Stimulated activated CD4-positive, alpha-beta T cell treated with anti-CD3 and anti-CD28 coated beads, TNF-alpha, amount 100 ng/mL, for 48 hours (primary cell): ENCODE results near the gene SERPINB1.
"Not testable (repeated sequence)": the region's sequence is repeated elsewhere in the genome, so short reads cannot be mapped to it uniquely, and the experiment has no call there.

Experiments used
- DNase-seq, 3 donors: peaks; one replicate each; pipeline ENCODE4 v3.0.0-alpha.2; 2020; ENCODE audit warnings: low read depth in 3 of 3

Gene SERPINB1

GRCh38 chr6:2818593-2818992, 23.1 kb downstream of the SERPINB1 start:
- DNase-seq = no peak

DNA sequence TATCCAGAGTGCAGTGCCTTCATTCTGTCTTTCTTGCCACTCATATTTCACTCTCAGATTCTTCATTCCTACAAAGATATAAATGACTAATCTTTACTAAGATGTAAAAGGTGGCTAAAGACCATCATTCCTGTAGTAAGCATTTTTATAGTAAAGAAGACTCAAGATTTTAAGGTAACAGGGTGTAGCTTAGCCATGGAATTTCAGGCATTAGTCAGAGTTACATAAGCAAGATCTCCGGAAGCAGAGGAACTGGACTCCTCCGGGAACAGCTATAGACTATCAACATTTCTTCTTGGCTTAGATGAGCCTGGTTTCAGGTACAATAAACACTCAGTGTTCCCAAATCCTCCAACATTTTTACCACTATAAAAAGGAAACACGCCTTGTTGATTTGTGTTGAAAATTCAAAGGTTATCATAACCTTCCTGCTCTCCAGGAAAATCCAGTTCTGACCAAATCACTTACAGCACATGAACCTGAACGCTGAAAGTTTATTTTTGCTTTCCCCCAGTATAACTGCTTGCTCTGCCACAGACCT, 23.7 kb downstream of the SERPINB1 start:
- DNase-seq = no peak

DNA sequence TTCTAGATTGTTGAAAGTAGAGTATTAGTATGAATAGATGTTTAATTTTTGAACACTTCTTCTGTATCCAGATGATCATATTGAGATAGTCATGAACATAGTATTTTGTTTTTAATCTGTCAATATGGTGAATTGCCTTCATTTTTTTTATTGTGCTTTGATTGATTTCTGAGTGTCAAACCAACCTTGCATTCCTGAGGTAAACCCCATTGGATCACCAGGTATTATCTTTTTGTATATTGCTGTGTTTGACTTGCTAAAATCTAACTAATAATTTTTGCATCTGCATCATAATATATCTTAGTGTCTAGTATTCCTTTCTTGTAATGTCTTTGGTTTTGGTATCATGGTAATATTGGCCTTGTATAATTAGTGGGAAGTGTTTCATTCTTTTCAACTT, 25.5 kb downstream of the SERPINB1 start:
- no peak for DNase-seq

GRCh38 chr6:2812695-2813094, 29.0 kb downstream of the SERPINB1 start:
- DNase-seq = no peak

DNA sequence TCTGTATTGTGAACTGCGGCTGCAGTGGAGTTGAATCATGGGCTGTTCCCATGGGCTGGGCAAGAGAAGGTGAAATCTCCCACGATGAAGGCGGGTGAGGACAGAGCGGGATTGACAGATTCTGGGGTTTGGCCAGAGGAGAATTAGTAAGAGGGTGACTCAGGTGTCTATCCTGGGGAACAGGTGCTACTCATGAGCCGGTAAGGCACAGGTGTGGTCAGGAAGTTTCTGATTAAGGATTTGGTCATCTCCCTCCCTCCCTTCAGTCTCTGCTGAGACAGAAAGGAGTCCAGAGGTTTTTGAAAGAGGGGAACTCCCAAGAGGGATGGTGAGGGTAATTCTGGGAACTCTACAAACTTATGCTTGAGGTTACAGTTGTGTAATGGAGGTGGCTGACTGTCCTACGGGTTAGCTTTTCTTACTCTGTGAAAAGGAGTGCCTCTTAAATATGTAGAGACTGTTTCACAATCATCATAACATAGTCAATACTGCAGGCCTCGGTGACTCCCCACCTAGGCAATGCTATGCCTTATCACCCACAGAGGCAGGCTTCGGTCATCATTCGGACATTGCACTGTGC, 31.5 kb downstream of the SERPINB1 start:
- no peak for DNase-seq

- no peak for DNase-seq
Measured at GRCh38 chr6:2809015-2809414, 32.6 kb downstream of the SERPINB1 start.

DNA sequence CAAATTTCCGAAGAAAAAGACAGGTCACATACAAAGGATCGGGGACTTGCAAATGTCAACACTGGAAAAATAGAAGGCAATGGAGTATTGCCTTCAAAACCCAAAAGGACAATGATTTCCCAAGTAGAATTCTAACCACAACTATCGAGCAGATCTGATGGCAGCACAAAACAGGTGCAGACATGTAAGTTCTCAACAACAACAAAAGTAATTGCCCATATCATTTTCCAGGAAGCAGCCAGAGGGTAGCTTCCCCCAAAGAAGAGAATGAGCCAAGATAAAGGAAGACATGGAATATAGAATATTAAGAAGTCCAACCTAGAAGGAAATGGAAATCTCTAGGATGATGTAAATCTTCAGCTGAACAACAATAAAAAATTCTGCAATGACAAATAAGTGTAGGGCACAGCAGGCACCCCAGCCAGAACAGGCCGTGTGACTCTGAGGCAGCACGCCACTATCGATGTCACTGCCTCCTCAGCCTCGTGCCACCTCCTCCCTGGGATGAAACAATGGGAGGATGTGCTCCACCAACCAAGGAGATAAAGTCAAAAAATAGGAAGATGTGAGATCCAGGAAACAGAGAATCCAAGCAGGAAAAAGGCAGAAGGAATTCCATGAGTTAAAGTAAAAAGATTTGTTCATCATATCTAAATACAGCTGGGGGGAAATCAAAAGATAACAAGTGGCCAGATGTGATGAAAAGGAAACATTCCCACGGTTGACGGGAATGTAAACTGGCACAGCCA, 34.1 kb downstream of the SERPINB1 start:
- no peak for DNase-seq

- no peak for DNase-seq
Measured at GRCh38 chr6:2806644-2807043, 35.0 kb downstream of the SERPINB1 start.

DNA sequence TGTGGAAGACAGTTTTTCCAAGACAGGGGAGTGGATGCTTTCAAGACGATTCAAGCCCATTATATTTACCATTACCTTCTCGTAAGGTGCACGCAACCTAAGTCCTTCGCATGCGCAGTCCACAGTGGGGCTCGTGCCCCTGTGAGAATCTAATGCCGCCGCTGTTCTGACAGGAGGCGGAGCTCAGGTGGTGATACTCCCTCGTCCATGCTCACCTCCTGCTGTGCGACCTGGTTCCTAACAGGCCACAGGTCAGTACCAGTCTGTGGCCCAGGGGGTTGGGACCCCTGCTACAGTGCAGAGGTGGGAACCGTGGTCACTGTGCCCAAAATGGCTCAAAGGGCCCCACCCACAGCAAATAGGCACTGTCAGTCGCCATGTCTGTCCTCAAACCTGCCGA, 36.6 kb downstream of the SERPINB1 start:
- no peak for DNase-seq

GRCh38 chr6:2804516-2804915, 37.1 kb downstream of the SERPINB1 start:
- no peak for DNase-seq

GRCh38 chr6:2803731-2804429, 37.8 kb downstream of the SERPINB1 start:
- no peak for DNase-seq

- no peak for DNase-seq
Measured at GRCh38 chr6:2802521-2803060, 39.1 kb downstream of the SERPINB1 start.

DNA sequence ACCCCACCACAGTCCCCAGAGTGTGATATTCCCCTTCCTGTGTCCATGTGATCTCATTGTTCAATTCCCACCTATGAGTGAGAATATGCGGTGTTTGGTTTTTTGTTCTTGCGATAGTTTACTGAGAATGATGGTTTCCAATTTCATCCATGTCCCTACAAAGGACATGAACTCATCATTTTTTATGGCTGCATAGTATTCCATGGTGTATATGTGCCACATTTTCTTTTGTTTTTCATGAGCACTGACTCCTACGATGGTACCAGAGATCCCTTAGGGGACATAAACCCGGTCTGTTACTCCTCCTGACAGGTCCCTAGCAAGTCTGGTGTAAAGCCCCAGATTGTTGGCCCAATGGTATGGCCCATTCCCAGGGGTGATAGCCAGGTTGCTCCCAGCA, 40.0 kb downstream of the SERPINB1 start:
- not testable (repeated sequence) for DNase-seq

- DNase-seq = no peak
Measured at GRCh38 chr6:2800552-2801316, 40.9 kb downstream of the SERPINB1 start.

DNA sequence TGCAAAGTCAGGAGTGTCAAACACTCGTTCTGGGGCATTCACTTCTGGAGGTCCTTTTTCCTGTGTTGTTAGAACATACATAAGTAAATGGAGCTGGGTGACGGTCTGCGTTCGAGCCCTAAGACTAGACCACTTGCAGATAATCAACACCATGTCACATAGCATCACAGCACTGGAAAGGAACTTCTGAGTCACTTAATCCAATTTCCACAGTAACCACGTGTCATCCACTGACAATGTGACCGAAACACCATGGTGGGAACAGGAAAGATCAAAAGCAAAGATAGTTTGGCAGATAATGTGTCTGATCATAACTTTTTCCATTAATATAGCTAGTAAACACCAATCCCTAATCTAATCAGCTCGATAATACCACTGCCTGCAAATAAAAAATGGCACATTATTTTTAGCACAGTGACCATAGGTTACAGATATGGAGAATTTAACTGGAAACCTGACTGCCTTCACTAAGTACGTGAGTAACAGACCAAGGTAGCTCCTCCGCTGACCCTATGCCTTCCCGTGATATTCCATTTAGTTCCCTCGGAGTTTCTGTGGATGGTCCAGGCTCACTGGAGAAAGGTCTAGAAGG, 41.6 kb downstream of the SERPINB1 start:
- DNase-seq = no peak

DNA sequence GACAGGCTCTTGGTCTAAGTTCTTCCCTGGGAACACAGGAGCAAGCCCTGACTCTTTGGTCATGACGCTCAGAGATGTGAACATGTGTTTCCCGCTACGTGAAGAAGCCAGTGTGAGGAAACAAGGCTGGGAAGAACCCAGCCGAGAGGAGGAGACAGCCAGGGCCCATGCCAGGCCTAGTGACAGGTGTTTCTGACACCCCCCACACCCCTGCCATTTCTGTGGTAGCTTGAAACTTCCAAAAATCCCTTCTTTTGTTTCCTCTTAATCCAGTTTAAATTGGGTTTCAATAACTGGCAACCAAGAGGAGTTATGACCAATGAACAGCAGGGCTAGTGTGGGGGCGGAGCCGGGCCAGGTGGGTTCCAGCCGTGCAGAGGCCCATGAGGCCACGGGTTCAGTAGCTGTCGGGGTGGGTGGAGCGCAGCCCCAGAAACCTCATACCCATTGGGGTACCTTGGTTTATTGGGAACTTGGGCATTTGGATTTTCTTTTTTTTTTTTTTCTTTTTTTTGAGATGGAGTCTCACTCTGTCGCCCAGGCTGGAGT, 43.0 kb downstream of the SERPINB1 start:
- DNase-seq = no peak

DNA sequence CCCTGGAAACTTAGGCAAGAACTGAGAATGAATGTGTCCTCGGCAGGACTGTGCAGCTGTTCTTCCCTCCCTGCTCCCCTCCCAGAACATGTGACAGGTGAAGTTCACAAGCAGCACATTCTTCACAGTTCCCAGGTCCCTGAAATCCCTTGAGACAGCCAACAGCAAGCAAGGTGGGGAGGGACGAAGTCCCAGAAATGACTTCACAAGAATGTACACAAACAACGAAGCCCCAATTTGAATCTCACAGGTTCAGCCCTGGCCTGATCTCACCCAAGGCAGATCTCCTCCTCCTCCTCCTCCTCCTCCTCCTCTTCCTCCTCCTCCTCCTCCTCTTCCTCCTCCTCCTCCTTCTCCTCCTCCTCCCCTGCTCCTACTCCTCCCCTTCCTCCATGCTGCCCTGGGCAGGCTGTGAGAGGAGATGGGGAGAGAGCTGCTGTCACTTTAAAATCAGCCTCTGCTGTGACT, 44.1 kb downstream of the SERPINB1 start:
- no peak for DNase-seq

DNA sequence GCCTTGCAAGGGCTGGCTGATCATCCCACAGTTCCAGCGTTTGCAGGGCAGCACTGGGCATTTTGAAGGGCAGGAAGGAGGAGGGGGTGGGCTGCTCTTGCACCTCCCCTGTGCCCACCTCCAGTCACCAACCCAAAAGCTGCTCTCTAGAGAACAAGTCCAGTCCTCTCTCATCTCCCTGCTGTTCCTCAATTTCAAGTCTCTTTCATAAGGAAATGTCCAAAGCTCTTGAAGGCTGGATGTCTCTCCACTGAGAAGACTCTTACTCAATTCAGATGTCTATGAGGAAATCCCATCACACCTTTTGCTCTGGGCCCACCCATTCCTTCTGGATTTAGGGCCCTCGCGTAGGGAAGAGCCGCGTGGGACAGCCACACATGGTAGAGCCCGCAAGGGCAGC, 44.8 kb downstream of the SERPINB1 start:
- DNase-seq = no peak

- no peak for DNase-seq
Measured at GRCh38 chr6:2795956-2796355, 45.7 kb downstream of the SERPINB1 start.

DNA sequence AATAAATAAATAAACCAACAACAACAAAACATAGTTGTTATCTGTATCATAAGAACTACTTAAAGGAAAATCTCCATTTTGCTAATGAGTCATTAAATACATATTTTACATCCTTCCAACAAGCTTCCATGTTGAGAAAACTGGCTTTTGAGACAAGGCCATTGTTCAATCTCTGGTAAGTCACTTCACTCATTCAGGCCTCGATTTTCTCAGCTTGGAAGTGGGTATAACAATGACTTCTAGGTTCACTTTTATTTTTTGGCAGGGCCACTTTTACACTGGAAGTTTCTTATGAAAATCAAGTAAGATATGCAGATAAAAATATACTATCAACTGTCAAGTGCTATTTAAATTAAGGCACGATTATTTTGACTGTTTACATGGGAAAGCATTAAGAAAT, 46.5 kb downstream of the SERPINB1 start:
- no peak for DNase-seq

DNA sequence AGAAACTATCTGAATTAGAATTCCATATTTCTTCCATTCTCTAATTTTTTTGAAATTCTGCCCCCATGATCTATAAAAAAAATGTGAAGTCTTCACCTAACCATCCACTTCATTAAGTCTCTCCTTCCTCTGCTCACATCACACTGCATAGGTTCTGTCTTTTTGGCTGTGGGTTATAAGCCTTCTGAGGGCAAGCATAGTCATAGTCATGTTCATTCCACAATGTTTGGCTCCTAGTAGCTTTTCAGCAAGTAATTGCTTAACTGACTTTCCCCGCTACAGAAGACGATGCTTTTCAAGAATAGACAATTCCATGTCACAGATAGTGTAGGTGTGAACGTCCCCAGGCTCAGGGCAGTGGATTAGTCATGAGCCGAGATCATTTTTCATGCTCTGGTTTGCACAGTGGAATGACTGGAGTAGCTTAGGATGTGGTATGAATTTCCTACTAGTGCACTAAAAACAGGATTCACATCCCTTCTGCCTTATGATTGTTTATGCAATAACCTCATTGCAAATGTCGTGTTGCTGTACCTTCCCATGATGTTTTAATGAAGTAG, 47.4 kb downstream of the SERPINB1 start:
- no peak for DNase-seq
